GM18867 (cell line): Measurements from ENCODE around the gene HOXA5.

Experiments used
- ATAC-seq: cut with Tn5 transposase; IDR thresholded peaks from one replicate; pipeline ENCODE4 v1.9.1; 2021; ENCODE audit warnings: mild to moderate bottlenecking, moderate library complexity; ENCODE audit not compliant: unreplicated experiment

The HOXA5 gene

GRCh38 chr7:27138472-27138871 lies 5.0 kb downstream of the HOXA5 start:
- ATAC-seq: no peak

DNA sequence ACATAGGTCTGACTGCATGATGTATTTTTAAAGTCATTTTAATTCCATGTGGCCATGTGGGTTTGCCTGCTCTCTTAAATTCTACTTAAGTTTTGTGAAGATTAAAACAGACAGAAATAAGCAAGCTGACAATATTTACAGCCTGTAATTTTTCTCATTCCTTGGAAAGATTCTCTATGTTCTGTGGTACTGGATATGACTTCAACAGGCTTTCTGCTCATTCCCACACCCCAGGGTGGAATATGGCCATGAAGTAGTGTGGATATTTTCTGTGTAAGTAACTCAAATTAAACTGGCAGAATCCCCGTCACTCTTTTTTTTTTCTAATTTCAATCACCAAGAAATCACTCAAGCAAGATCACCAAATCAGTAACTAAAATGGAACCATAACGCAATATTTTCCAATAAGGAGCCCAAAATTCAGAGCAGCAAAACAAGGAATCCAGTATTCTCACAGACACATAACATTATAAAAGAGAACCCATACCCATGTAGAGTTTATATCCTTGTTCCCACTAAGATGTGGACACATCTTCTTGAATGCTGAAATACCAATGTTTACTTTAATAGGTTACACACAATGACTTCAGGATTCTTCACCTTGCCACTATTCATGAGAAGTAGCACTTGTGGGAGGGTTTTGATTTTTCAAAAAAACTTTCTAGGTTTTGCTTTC lies 5.7 kb downstream of the HOXA5 start:
- ATAC-seq: no peak

DNA sequence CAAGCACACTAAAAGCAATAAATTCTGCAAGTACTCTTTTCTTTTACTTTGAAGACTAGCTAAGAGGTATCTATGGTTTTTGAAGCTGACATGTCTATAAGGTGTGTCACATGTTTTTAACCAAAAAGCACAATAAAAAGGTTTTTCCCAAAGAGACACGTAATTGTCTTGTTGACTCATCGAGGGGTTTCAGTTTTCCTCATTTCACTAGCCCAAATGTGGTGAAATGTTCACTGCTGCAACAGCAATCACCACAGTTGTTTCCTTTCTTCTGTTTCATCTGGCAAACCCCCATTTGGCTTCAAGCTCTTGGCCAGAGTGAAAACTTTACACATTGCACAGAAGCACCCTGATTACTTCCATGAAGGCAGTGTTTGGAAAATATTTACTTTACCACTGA lies 9.1 kb downstream of the HOXA5 start:
- ATAC-seq: no peak

DNA sequence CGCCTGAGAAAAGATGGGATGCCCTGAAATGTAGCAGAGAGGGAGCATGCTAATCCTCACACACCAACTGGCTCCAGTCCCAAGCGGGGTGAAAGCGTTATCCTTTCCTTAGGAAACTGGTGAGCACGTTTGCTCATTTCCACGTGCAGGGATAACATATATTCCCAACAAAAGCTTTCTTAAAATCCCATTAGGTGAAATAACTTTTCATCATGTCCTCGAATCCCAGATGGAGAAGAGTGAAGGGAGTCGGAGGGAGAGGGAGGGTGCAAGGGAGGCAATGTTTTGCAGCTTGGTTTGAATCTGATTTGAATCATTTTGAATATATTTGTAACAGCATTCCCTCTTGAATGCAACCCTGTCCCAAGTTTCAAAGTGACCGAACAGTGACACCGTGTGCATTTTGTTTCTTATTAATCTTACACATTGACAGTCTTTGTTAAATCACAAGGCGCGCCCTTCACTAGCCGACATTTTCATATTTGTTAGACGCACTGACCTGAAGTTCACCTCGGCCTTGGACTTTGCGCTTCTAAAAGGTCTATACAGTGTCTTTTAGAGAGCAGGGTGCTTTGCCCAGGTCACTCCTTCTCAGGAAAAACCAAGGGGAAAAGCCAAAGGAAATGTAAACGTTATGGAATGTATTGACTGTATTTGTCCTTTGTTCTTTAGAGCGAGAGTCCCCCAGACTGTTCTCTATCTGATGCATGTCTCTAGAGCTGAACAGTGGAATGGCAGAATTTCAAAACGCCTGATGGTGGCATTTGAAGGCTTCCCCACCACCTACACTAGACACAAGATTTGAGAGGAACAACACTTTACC lies 9.9 kb downstream of the HOXA5 start:
- no peak for ATAC-seq

GRCh38 chr7:27132978-27133377 lies 10.5 kb downstream of the HOXA5 start:
- no peak for ATAC-seq

- no peak for ATAC-seq
Measured at GRCh38 chr7:27132214-27132613, 11.3 kb downstream of the HOXA5 start.

GRCh38 chr7:27131390-27131819 lies 12.1 kb downstream of the HOXA5 start:
- ATAC-seq: no peak

- no peak for ATAC-seq
Measured at GRCh38 chr7:27130540-27131389, 12.7 kb downstream of the HOXA5 start, which contains the start of gene HOXA4. Gene HOXA4 (minus strand): TSS chr7:27130757. CDS start chr7:27130733, 24 bp downstream.

DNA sequence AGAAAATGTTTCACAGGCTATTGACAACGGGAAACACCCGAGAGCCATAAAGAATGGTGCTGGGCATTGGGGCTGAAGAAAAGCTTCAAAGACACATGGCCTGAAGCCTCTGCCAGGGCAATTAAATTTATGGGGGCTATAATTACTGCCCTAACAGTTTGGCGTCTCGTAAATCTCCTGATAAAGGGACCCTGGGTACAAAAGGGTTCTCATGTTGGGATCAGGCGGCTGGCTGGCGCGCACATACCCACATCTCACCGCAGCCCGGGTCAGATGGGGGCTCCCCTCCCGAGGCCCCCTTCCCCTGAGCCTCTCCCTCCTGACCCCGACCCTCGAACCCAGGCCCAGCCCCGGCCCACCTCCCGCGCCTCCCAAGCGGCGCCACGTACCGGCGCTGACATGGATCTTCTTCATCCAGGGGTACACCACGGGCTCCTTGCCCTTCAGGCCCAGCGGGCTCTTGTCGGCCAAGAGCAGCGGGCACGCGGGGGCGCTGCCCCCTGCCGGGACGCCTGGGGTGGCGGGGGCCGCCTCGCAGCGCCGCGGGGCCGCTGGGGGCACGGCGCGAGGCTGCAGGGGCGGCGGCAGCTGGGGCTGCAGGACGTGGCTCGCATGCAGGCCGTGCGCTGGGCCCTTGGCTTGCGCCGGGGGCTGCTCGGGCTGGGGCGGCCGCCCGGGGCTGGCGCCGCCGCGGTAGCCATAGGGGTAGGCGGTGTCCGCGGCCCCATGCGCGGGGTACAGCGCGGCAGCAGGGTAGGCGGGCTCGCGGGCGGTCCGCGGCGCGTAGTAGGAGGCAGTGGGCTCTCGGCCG lies 13.5 kb downstream of the HOXA5 start:
- no peak for ATAC-seq

DNA sequence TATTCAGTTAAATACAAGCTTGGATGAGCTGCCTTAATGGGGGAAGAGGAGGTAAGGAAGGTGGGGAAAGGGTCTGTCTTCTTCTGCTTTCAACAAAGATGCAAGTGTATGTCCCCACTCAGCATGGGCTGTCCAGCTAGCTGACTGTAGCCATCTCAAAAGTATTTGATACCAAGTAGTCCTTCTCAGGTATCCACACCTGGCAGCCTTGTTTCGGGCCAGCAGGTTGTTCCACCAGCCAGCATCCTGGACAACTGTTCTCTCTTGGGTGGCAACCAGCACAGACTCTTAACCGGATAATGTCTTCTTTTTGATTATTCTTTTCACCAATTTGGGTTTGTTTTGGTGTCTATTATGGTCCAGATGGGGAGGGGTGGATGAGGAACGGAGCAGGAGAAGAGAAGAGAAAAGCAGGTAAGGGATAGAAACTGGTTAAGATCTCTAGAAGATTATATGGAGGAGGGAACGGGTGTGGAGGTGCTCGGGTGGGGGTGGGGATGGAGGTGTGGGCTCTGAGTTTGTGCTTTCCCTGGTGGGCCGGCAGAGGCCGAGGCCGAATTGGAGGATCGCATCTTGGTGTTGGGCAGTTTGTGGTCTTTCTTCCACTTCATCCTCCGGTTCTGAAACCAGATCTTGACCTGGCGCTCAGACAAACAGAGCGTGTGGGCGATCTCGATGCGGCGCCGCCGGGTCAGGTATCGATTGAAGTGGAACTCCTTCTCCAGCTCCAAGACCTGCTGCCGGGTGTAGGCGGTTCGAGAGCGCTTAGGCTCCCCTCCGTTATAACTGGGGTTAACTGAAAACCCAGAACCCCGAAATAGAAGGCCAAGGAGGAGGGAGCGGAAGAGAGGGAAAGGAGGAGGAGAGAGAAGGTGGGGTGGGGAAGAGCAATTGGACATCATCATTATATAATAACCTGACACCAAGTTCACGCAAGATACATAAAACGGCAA lies 14.4 kb downstream of the HOXA5 start:
- ATAC-seq: no peak

GRCh38 chr7:27128034-27128433 lies 15.4 kb downstream of the HOXA5 start:
- ATAC-seq: no peak

GRCh38 chr7:27126596-27127327 lies 16.7 kb downstream of the HOXA5 start:
- no peak for ATAC-seq

DNA sequence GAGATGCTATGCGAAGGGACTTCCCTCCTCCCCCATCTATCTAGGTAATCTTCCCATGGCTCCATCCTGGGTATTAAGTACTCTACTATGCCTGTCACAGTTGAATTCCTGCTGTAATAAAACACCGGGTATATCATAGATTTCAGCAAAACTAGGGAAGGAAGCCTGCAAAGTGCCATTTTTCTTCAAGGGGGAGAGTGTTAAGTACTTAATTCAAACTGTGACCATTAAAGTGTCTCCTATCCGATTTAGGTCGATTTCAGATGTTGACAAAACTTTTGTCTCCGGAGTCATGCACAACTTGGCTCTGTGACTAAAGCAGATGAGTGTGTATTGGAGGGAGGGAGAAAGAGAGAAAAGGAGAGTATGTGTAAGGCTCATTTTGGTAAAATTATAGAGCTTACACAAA lies 17.5 kb downstream of the HOXA5 start:
- no peak for ATAC-seq

DNA sequence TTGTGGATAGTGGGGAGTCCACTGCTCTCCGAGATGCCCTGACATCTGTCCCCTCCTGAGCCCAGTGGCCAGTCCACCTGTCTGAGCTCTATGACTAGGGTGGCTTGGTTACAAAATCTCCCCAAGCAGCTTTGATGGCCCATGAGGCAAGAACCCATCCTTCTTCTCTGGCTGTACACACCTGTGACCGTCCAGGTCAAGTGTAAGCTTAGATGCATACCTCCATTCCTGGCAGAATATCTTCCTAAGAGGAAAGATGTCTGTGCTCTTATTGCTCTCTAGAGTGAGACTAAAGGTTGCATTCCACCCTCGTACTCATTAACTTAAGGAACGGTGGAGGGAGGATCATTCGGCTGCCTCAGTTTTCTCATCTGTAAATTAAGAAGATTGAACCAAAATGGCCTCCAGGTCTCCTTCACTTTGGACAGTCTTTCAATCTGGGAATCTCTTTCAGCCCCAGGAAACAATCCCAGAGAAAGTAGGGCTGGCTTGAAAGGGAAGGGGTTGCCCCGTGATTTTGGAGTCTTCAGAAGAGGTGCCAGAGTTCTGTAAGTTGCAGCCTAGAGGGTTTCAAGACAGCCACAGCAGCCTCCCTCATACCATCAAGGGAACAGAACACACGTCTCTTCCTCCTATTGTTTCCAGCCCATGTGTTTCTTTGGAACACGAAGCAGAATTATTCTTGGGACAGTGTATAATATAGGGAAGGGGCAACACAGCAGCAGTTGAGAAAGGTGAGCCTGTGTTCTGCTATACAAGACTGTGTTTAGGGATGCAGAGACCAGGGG lies 18.4 kb downstream of the HOXA5 start:
- no peak for ATAC-seq

GRCh38 chr7:27124096-27124901 lies 19.2 kb downstream of the HOXA5 start:
- ATAC-seq: no peak

DNA sequence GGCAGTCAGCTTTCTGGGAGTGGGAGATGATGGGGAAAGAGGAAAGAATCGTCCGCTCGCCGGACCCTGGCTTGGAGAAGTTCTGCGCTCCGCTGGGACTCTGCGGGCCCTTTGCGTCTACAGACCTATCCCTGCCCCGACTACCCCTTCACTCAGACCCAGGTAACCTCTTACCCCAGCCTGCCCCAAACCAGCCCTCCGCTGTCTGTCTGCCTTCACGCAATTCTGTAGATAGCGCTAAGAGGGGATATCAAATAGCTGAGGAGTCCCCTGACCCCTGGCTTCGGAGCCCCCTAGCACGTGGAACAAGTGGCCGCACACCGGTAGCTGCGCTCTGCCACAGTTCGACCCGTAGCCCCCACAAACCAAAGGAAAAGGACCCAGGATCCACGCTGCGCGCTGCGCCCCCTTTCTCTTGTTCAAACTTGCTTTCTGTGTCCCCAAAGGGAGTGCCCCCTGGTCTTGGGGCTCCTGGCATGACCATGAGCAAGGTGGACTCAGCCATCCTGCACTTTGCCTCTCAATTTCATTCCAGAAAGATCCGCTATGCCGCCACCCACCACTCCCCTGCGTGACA lies 19.9 kb downstream of the HOXA5 start:
- no peak for ATAC-seq

DNA sequence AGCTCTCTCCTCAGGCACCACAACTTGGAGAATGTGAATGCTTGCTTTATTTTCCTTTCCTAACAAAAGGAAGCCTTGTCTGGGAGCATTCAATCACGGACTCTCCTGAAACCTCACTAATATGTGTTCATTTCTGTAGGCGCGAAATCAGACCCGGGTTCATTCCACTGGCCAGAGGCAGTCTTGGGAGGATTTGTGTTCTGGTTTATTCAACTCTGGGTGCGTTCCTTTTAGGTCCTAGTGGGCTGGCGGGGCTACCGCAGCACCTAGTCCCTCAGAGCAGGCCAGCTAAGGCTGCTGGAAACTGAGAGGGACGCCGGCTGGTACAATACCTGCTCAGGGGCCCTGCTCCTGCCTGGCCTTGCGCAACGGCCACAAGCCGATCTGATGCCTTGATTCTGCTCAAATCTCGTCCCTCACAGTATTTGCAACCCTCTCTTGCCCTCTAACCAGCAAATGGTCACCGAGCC lies 20.4 kb downstream of the HOXA5 start:
- no peak for ATAC-seq
